GM19043 (cell line): ENCODE data around the gene LRRC47.

Source experiments
- ATAC-seq: cut with Tn5 transposase; IDR thresholded peaks from one replicate; pipeline ENCODE4 v1.9.1; 2021; ENCODE audit warnings: low read depth; ENCODE audit not compliant: unreplicated experiment

The LRRC47 gene

DNA sequence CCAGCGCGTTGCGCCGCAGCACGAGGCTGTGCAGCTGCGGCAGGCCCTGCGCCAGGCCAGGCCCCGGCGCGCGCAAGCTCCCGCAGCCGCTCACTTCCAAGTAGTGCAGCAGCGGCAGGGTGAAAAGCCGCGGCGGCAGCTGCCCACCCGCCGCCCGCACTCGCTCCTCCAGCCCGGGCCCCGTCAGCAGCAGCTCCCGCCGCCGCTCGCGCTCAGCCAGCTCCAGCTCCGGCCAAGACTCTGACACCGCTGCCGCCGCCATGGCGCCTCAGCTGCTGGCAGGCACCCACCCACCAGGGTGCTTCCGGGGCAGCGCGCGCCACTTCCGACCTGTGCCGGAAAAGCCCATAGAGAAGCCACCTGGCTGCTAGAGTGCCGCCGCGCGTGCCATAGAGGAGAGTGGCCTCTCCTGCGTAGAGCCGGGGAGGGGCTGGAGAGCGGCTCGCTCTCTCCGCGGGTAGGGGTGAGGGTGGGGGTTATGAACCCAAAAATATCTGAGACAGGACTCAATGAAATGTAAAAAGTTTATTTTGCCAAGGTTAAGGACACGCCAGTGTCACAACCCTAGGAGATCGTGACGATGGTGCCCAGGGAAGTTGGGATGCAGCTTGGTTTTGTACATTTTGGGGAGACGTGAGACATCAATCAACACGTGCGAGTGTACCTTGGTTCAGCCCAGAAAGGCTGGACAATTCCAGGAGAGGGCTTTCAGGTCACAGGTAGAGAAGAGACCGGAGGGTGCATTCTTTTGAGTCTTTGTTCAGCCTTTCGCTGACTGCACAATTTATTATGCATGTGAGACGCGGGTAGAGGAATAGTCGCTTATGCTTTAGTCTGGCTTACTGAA is at the start of gene LRRC47:
Gene LRRC47, minus strand, starts transcription at position 284 of the 847 bp plus-strand sequence. Its CDS starts 22 bp downstream, at position 262.
- peak; percentile 97 for ATAC-seq

DNA sequence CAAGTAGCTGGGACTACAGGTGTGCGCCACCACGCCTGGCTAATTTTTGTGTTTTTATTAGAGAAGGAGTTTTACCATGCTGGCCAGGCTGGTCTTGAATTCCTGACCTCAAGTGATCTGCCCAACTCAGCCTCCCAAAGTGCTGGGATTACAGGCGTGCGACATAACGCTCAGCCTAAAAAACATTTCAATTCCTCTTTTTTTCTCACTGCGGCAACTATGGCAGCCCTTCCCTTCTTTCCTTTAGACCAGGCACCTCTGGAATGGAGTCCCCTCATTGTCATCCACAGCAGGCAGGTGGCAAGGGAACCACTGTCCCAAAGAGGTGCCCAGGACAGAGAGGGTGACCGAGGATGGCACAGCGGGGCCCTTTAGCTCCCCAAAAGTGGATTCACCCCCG is 46.6 kb upstream of the LRRC47 start:
- ATAC-seq = no peak

DNA sequence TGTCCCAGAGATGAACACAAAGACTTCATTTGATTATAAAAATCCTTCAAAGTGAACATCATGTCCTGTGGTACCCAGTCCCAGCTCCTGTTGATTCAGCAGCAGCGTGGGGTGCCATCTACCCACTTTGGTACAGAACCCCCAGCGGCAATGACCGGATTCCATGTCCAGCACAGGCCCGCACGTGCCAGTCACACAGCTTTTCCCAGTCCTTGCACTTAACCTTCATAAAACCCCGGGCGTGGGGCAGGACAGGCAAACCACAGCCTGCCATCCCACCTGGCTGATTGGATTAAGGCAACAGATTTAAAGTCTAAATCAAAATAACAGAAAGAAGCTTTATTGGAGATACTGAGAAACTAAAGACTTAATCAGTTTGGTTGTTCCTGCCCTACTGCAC is 45.2 kb upstream of the LRRC47 start:
- no peak for ATAC-seq

DNA sequence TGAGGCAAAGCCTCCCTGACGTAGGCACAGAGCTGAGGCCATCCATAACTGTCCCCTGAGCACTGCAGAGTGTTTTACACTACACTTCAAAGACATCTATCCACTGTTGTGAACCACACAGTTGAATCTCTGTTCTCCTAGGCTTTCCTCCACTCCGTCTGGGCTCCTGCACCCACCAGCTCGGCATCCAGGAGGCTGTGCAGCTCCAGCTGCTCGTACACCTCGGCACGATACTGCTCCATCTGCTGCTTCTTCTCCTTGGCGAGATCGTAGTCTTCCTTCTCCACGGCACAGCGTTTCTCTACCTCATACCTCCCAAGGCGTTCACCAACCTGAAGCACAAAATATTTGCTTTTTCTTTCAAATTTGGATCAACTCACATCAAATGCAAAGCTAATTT is 42.5 kb upstream of the LRRC47 start:
- ATAC-seq = no peak

DNA sequence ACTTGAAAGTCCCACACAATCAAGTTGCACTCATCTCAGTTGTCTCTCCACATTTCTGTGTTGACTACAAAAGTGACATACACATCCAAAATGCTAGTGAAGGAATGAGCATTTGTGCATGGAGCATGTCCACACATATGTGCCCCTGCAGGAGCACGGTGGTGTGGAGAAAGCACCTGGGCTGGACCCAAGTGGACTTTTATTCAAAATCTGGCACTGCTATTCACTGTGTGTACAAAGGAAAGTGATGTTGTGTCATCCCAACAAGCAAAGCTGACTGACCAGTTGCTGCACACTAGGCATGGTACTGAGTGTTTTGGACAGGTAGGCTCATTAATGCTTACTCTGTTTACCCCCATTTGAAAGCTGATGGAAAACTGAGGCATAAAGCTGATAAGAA is 41.4 kb upstream of the LRRC47 start:
- ATAC-seq = no peak

DNA sequence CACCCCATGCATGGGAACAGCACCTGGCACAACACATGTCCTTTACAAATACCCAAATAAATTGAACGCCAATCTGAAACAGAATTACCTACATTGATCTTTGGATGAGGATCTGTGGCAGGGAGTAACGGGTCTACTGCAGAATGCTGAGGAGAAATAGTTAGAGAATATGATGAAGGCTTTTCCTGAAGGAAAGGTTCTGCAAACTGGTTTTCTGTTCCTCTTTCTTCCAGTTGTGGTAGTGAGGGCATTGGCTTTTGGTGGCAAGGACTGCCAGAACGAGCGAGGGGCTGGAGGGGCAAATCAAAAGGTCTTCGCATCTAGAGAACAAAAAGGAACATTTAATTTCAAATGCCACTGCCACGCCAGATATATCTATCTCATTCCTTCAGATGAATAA is 40.9 kb upstream of the LRRC47 start:
- no peak for ATAC-seq

DNA sequence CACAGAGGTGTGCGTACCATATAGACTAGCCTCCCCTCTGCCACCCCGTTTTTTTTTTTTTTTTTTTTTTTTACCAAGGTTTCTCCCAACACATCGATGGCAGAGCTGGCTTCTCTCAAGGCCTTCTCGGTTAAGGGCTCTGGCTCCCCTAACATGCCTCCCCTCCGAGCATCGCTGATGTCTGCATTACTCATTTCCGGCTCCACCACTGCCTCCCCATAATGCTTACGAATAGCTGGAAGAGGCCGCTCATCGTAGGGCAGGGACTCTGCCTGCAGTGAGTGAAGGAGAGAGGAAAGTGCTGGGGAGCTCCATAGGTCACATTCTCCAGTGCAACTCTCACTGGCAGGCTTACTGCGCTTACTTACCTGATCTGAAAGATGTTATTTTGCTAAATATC is 40.1 kb upstream of the LRRC47 start:
- no peak for ATAC-seq

DNA sequence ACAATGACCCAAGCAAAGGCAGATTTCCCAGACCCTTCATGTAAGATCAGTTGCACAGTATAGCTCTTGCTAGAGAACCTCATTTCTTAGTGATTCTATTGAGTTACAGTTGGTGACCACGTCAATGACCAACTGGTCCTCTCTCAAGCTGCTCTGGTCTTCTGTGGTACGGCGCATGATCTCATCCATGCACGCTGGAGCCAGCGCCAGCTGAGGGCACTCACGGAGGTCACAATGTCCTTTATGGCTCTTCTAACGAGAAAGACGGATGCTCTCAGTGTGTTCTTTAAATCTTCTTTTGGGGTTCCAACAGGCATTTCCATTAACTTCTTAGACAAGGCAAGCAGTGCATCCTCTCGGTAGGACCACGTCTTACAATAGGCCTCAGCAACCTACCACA is 38.4 kb upstream of the LRRC47 start:
- no peak for ATAC-seq

DNA sequence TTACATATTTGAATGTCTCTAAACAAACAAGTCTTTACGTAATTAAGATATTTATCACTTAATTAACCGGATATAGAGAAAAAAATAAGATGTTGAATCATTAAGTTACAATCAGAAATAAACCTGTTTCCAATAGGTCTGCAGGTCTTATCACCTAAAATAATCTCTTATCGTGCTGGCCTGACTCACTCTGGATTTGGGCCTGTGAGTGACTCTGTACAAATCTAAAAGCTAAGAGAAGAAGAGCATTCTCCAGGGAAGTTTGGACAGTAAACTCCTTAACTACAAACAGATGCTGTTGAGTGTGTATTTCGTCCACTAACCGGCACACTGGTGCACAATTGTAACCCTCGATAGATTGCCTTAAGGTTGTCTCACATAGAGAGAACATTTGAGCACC is 35.4 kb upstream of the LRRC47 start:
- no peak for ATAC-seq

DNA sequence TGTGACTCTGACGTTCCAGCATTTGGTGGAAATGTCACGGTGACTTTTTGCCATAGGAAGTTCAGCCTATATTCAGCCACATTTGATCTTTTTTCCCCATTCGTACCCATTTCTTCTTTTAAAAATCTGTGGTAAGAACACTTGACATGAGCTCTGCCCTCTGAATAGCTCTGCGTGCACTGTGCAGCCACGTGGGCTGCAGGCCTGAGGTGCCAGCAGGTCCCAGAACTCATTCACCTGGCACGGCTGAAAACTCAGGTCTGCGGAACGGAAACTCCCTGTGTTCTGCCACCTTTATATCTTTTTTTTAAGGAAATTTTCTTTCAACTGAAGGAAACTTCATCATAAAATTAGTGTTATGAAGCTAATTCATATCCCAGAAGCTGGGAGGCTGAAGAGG is 32.1 kb upstream of the LRRC47 start:
- no peak for ATAC-seq

DNA sequence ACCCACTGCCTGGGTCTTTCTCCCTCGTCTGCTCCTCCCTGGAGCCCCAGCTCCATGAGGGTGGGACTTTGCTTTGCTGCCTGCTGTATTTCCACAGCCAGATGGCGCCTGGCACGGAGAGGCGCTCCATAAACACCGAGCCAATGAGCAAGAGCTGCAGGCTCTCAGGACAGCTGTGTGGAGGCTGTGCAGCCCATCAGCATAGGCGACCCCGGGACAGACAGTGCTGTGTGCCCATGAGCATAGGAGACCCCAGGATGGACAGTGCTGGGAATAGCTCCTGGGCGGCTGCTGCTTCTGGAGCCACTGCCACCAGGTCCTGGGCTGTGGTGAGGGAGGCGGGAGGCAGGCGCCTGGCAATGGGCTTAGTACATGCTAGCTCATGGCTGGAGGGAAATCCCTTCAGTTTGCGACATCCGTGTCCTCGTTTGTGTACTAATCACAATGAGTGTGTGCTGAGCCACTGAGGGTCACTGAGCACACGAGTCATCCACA is 31.6 kb upstream of the LRRC47 start:
- no peak for ATAC-seq

DNA sequence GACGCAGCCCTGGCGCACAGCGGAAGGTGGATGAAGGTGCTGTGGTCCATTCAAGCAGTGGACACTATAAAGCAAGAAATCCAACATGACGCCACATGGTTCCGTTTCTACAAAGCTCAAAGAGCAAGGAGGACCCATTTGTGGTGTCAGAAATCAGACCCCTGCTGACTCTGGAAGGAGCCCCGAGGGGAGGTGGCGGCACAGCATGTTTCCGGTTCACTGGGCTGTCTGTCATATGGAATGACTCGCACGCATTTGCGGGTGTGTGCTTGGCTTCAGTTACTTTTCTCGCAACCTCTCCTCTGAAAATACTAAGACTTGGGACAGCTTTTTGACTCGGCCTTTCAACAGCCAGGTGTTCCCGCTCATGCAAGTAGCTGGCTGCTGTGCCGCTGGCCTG is 29.1 kb upstream of the LRRC47 start:
- ATAC-seq = no peak

DNA sequence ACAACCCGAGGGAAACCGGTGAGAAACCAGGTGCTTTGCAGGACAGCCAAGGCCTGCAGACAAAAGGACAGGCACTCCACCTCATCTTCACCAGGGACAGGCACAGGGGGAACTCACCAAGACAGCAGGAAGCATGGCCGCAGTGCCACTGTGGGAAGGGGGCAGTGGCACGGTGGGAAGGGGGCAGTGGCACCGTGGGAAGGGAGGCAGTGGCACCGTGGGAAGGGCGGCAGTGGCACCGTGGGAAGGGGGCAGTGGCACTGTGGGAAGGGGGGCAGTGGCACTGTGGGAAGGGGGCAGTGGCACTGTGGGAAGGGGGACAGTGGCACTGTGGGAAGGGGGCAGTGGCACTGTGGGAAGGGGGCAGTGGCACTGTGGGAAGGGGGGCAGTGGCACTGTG is 28.4 kb upstream of the LRRC47 start:
- no peak for ATAC-seq

DNA sequence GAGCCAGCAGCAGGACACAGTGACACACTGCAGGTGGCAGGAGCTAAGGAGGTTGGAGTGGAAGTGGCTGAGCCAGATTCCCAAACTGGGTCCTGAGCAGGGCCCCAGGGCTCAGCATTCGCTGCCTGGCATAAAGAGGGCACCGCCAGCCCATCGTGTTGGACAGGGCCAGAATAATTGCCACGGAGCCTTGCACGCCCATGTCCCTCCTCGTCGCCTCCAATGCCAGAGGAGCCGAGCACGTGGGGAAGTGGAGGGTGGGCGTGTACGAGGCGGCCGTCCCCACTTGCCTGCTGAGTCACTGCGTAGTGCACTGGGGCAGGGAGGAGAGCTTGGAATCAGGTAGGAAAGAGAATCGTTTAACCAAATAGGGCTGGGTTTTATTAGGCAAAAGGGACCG is 26.1 kb upstream of the LRRC47 start:
- ATAC-seq = no peak

DNA sequence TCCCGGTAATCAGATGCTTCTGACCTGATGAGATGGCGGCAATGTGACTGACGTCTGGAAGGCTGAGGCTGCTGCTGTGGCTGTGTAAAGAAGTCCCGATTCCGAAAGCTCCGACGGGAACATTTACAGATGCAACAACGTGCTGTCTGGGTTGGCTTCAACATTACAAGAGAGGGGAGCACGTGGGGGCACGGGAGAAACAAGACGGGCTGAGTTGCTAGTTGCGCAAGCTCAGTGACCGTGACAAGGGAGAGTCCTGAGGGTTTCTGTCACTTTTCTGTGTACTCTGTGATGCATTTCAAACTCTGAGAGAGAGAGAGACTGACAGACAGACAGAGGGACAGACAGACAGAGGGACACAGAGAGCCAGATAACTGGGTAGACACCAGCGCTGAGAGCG is 25.6 kb upstream of the LRRC47 start:
- ATAC-seq = no peak

DNA sequence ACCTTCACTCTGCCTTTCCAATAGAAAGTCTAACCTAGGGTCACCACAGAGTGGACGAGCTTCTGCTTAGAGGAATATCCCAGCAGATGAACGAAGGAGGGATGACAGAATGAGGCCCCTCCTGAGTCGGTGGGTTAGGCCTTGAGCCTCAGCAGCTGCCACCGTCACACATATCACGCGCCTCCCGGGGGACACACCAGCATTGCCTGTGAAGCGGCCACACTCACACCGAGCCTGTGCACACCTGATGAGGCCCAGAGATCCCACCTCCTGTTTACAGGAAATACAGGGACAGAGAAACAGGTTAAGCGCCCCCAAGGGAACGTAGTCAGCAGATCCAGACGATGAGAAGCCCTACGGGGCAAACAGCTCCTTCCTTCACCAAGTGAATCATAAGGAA is 25.1 kb upstream of the LRRC47 start:
- ATAC-seq = no peak

DNA sequence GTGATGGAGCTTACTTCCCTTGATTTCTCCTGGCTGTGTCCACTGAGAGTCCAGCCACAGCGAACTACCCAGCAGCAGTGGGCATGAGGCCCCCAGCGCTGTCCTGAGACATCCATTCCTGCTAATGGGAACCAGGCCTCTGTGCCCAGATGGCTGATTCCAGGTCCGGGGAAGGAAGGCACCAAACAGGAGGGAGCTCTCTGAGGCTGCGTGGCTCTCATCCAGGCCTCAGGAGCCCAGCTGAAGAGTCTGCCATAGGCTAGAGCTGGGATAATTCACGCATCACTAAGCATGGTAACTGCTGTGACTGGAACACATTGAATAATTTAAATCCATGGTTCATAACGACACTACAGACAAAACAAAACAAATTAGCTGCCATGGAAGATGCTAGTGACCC is 24.7 kb upstream of the LRRC47 start:
- ATAC-seq = no peak

DNA sequence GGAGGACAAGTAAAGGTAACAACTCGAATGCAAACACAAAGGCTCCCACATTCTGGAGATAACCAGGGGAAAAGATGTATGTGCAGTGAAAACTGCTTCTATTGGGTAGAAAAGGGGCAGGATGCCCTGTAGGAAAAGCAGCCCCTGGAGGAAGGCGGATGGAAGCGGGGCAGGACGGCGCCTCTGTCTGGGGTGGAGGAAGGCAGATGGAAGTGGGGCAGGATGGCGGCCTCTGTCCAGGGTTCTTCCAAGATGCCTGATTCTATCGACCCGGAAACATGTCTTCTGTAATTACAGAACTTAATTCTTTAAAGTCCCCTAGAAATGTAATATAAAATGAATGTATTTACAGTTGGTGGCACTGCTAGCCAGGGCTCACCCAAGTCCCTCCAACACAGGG is 24.0 kb upstream of the LRRC47 start:
- no peak for ATAC-seq

DNA sequence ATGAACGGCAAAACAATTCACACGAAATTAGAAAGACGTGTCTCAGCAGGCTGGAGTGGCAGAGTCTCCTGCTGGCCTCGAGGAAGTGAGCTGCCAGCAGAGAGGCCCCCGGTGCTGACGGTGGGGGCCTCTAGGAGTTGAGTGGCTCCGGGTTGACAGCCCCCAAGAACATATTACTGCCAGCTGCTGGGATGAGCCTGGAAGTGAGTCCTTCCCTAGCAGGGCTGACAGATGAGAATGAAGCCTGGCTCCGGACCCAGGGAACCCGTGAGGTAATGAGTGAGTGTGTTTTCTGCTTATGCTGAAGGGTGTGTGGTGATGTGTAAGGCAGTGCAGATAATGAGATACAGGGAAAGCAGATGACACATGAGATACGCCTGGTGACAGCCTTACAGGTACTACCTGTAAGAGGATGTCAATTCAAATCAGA is 23.5 kb upstream of the LRRC47 start:
- ATAC-seq = no peak

DNA sequence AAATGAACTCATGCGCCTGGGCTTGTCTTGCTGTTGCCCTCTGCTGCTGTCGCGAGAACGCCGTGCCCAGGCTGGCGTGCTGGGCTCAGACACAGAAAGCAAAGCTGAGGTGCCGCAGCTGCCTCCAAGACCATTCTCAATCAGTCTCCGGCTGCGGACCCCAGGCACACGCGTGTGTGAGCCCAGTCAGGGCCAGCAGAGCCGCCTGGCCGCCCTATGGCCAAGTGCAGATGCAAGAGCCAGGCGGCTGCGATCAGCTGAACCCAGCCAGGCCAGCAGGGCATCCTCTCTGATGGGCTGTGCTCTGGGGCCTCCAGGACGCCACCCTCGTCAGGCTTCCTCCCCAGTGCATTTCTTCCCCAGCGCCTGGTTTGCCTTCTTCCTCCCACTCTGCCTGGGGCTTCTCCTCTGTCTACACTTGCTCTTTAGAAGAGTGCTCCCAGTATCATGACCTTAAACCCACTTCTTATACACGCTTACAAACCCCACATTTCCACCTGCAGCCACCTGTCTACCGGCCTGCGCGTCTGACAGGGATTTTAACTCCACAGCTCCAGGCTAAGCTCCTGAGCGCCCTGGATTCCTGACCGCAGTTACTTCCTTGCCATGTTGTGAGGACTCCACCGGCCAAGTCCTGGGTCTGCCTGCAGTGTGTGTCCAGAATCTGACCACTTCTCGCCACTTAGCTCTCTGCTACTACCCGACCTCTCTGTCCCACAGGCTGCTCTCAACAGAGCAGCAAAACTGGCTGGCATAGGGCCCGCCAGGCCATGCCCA is 21.7 kb upstream of the LRRC47 start:
- no peak for ATAC-seq

DNA sequence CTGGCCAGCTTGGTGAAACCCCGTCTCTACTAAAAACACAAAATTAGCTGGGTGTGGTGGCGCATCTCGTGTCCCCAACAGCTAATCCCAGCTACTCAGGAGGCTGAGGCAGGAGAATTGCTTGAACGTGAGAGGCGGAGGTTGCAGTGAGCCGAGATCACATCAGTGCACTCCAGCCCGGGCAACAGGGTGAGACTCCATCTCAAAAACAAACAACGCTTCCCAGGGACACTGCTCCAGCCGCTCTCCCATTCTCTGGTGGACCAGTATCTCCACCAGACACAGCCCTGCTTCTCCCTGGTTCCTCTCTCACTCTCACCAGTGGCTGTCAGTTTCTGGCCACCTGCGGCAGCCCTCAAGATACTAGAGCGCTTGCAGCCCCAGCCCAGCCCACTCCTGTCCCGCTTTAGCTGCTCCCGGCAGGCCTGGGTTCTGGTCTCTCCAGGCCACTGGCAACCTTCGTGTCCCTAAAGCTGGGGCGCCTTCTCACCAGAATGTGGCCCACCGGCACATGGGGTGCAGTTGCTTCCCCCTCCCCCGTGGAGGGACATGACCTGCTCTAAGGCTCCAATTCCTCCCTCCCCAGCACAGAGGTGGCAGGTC is 20.9 kb upstream of the LRRC47 start:
- ATAC-seq = no peak
